Upper lobe of left lung (tissue), 4 donors: Measurements from ENCODE around the gene CDC25B.

Experiments
- CTCF ChIP-seq, 6 experiments: fragments of 450-650 bp in 4 of 6; fragments of 200-600 bp in 2 of 6; sonication (generic) in 2 of 6; IDR thresholded peaks; one replicate each; pipeline ENCODE4 v1.5.1; 2016 to 2019; ENCODE audit warnings: antibody characterized with exemption in 6 of 6
- POLR2A ChIP-seq, 4 donors: fragments of 450-650 bp; IDR thresholded peaks; one replicate each; pipeline ENCODE4 v1.5.1; 2016 to 2017; ENCODE audit warnings: antibody characterized with exemption in 4 of 4, mild to moderate bottlenecking in 2 of 4

DNA sequence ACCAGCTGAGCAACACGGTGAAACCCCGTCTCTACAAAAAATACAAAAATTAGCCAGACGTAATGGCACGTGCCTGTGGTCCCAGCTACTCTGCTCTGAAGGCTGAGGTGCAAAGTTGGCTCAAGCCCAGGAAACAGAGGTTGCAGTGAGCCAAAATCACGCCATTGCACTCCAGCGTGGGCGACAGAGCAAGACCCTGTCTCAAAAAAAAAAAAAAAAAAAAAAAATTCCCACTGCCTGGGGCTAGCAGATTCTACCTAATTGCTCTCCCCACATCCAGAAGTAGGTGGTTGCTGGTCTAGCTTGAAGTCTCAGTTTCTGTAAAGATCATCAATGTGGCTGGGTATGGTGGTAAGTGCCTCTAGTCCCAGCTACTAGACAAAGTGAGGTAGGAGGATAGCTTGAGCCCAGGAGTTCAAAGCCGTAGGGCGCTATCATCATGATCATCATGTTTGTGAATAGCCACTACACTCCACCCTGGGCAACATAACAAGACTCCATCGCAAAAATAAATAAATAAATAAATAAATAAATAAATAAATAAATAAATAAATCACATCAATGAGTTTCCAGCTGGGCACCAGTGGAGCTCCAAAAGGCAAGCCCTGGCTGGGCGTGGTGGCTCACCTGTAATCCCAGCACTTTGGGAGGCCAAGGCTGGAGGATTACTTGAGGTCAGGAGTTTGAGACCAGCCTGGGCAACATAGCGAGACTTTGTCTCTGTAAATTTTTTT, 17.9 kb downstream of the CDC25B start:
- TF ChIP-seq CTCF (IDR thresholded peaks at IDR 0.05) (no peak), POLR2A (IDR thresholded peaks at IDR 0.05) (no peak)
